ENCODE results near the gene MTG1. TPM values are rescaled to one million over a fixed set of nuclear protein-coding genes. Genes with fewer than 3 reads are reported as not detected.
"Not testable (repeated sequence)": the region's sequence is repeated elsewhere in the genome, so short reads cannot be mapped to it uniquely, and the experiment has no call there.

MTG1 gene
- total and polyA plus RNA-seq, 2 donors (not counting 1 experiment from before 2014, with no cell fraction given): 90.0 to 117 TPM

- peaks cover 0 to 3% (median 0%) of the 10 kb centered on the region in 3 donors for H3K9me3 ChIP-seq (ENCODE audit: control extremely low read depth in 1 of 3, control insufficient read depth in 2 of 3, insufficient read depth in 1 of 3, low read length in 2 of 3)
- H3K36me3 ChIP-seq (replicated peaks in 1 of 2; ENCODE audit: control extremely low read depth in 1 of 2, control insufficient read depth in 1 of 2, extremely low read depth in 1 of 2, insufficient read depth in 2 of 2, low read length in 1 of 2): peaks cover 0 to 54% of the 10 kb centered on the region in 2 experiments
- ChIA-PET CTCF (no interaction called here), POLR2A (no interaction called here)
- TF ChIP-seq CTCF (IDR thresholded peaks at IDR 0.05) (no peak), EZH2 (IDR thresholded peaks at IDR 0.05; ENCODE audit: borderline replicate concordance, insufficient read depth, low read depth, low read length, poor library complexity, severe bottlenecking) (no peak)
- no peak overlapping the region for H3K9ac ChIP-seq (ENCODE audit: low read length)
- no peak for ATAC-seq (ENCODE audit: low read depth)
- no peaks in the 10 kb centered on the region for H3K27me3 ChIP-seq (replicated peaks in 1 of 4; ENCODE audit: control extremely low read depth in 1 of 4, control insufficient read depth in 3 of 4, insufficient read depth in 4 of 4, low read length in 3 of 4)
- WGBS (ENCODE audit: insufficient coverage): 92% methylated on average over 17 of the region's 17 CpGs
- Mint-ChIP-seq H3K4me1 (peaks cover 12% of the 10 kb centered on the region), H3K27me3 (no peaks in the 10 kb centered on the region), H3K4me3 (no peak overlapping the region), H3K9me3 (ENCODE audit: insufficient read depth) (no peaks in the 10 kb centered on the region), H3K27ac (no peak overlapping the region)
- no peaks in the 10 kb centered on the region for H3K79me2 ChIP-seq (ENCODE audit: control insufficient read depth, insufficient read depth, low read length)
- peaks cover 10 to 14% of the 10 kb centered on the region in 2 donors for H3K4me1 ChIP-seq (ENCODE audit: control insufficient read depth in 2 of 2, insufficient read depth in 2 of 2, low read length in 2 of 2)
- no peak overlapping the region for H3K4me3 ChIP-seq (ENCODE audit: control extremely low read depth in 1 of 5, extremely low read depth in 1 of 5, insufficient read depth in 1 of 5, low read depth in 2 of 5, low read length in 4 of 5)
- H3K4me2 ChIP-seq (replicated peaks; ENCODE audit: low read depth, low read length, poor library complexity, severe bottlenecking): no peak overlapping the region
- no peak for DNase-seq
- no peak overlapping the region for H2AFZ ChIP-seq (ENCODE audit: insufficient read depth, low read depth, low read length, poor library complexity, severe bottlenecking)
- no peak overlapping the region for H3K27ac ChIP-seq (ENCODE audit: low read length in 2 of 2)
- H4K20me1 ChIP-seq (ENCODE audit: control insufficient read depth, insufficient read depth, low read length, poor library complexity, severe bottlenecking): no peaks in the 10 kb centered on the region
- intact Hi-C loops (cut with micrococcal nuclease): no loop called here
Measured at GRCh38 chr10:133366130-133366478, 27.9 kb upstream of the MTG1 start.

- TF ChIP-seq EZH2 (IDR thresholded peaks at IDR 0.05; ENCODE audit: borderline replicate concordance, insufficient read depth, low read depth, low read length, poor library complexity, severe bottlenecking): no peak
- no peak for TF ChIP-seq CTCF (IDR thresholded peaks at IDR 0.05)
- no peaks in the 10 kb centered on the region for H3K79me2 ChIP-seq (ENCODE audit: control insufficient read depth, insufficient read depth, low read length)
- Mint-ChIP-seq H3K27ac (no peak overlapping the region), H3K27me3 (no peaks in the 10 kb centered on the region), H3K4me3 (no peak overlapping the region), H3K9me3 (ENCODE audit: insufficient read depth) (no peaks in the 10 kb centered on the region), H3K4me1 (peaks cover 8% of the 10 kb centered on the region)
- intact Hi-C loops (cut with micrococcal nuclease): no loop called here
- 96% methylated on average over 12 of the region's 13 CpGs for WGBS (ENCODE audit: insufficient coverage)
- CTCF ChIA-PET: no interaction called here
- no peak overlapping the region for H3K4me3 ChIP-seq (ENCODE audit: control extremely low read depth in 1 of 5, extremely low read depth in 1 of 5, insufficient read depth in 1 of 5, low read depth in 2 of 5, low read length in 4 of 5)
- DNase-seq (no peak), ATAC-seq (ENCODE audit: low read depth) (no peak)
- H3K27ac ChIP-seq (ENCODE audit: low read length in 2 of 2): no peak overlapping the region
- no peaks in the 10 kb centered on the region for H4K20me1 ChIP-seq (ENCODE audit: control insufficient read depth, insufficient read depth, low read length, poor library complexity, severe bottlenecking)
- no peaks in the 10 kb centered on the region for H3K27me3 ChIP-seq (replicated peaks in 1 of 4; ENCODE audit: control extremely low read depth in 1 of 4, control insufficient read depth in 3 of 4, insufficient read depth in 4 of 4, low read length in 3 of 4)
- H3K9me3 ChIP-seq (ENCODE audit: control extremely low read depth in 1 of 3, control insufficient read depth in 2 of 3, insufficient read depth in 1 of 3, low read length in 2 of 3): no peaks in the 10 kb centered on the region
- H2AFZ ChIP-seq (ENCODE audit: insufficient read depth, low read depth, low read length, poor library complexity, severe bottlenecking): no peak overlapping the region
- H3K36me3 ChIP-seq (replicated peaks in 1 of 2; ENCODE audit: control extremely low read depth in 1 of 2, control insufficient read depth in 1 of 2, extremely low read depth in 1 of 2, insufficient read depth in 2 of 2, low read length in 1 of 2): peaks cover 0 to 54% of the 10 kb centered on the region in 2 experiments
- H3K9ac ChIP-seq (ENCODE audit: low read length): no peak overlapping the region
- H3K4me2 ChIP-seq (replicated peaks; ENCODE audit: low read depth, low read length, poor library complexity, severe bottlenecking): no peak overlapping the region
- peaks cover 4 to 7% of the 10 kb centered on the region in 2 donors for H3K4me1 ChIP-seq (ENCODE audit: control insufficient read depth in 2 of 2, insufficient read depth in 2 of 2, low read length in 2 of 2)
- POLR2A ChIA-PET: no interaction called here
Measured at GRCh38 chr10:133366751-133367150, 27.2 kb upstream of the MTG1 start.

GRCh38 chr10:133367461-133367860, 26.5 kb upstream of the MTG1 start:
- H3K27ac Mint-ChIP-seq; DNase-seq; H3K79me2 ChIP-seq (ENCODE audit: control insufficient read depth, insufficient read depth, low read length); POLR2A ChIA-PET; H3K4me3 Mint-ChIP-seq; H3K27me3 Mint-ChIP-seq; H3K9me3 ChIP-seq (ENCODE audit: control extremely low read depth in 1 of 3, control insufficient read depth in 2 of 3, insufficient read depth in 1 of 3, low read length in 2 of 3); ATAC-seq (ENCODE audit: low read depth); H3K4me3 ChIP-seq (ENCODE audit: control extremely low read depth in 1 of 5, extremely low read depth in 1 of 5, insufficient read depth in 1 of 5, low read depth in 2 of 5, low read length in 4 of 5); H3K9ac ChIP-seq (ENCODE audit: low read length); intact Hi-C loops (cut with micrococcal nuclease); H3K27me3 ChIP-seq (replicated peaks in 1 of 4; ENCODE audit: control extremely low read depth in 1 of 4, control insufficient read depth in 3 of 4, insufficient read depth in 4 of 4, low read length in 3 of 4); H3K27ac ChIP-seq (ENCODE audit: low read length in 2 of 2); H3K4me1 ChIP-seq (ENCODE audit: control insufficient read depth in 2 of 2, insufficient read depth in 2 of 2, low read length in 2 of 2); H2AFZ ChIP-seq (ENCODE audit: insufficient read depth, low read depth, low read length, poor library complexity, severe bottlenecking); H3K4me2 ChIP-seq (replicated peaks; ENCODE audit: low read depth, low read length, poor library complexity, severe bottlenecking); H3K4me1 Mint-ChIP-seq; H4K20me1 ChIP-seq (ENCODE audit: control insufficient read depth, insufficient read depth, low read length, poor library complexity, severe bottlenecking); H3K9me3 Mint-ChIP-seq (ENCODE audit: insufficient read depth): not testable (repeated sequence)
- peaks cover 0 to 50% of the 10 kb centered on the region in 2 experiments for H3K36me3 ChIP-seq (replicated peaks in 1 of 2; ENCODE audit: control extremely low read depth in 1 of 2, control insufficient read depth in 1 of 2, extremely low read depth in 1 of 2, insufficient read depth in 2 of 2, low read length in 1 of 2)
- no CpG with 5 or more reads among the region's 7 CpGs for WGBS (ENCODE audit: insufficient coverage)
- CTCF ChIA-PET: interaction anchor here (0.9 kb wide), 1 partner anchor 38 kb away, joined by 3 read pairs; no protein-coding TSS in a partner anchor

Data from B cell (primary cell).